ENCODE measurements around the gene LYSMD1. TPM values are rescaled to one million over a fixed set of nuclear protein-coding genes. Genes with fewer than 3 reads are reported as not detected.

The LYSMD1 gene
- total RNA-seq, 1 experiment from 2014 or later: 6.3 TPM

- no peaks in the 10 kb centered on the region for H4K20me1 ChIP-seq (ENCODE audit: low read length)
- H2AFZ ChIP-seq (ENCODE audit: low read length): peak overlapping the region; percentile 83
- H3K36me3 ChIP-seq (ENCODE audit: low read depth, low read length): no peaks in the 10 kb centered on the region
- intact Hi-C loops (cut with micrococcal nuclease): loop anchor here (5.0 kb wide), 1 partner anchor 44 kb away; no protein-coding TSS in a partner anchor
- ChIA-PET CTCF (no interaction called here), POLR2A (ENCODE audit: unreplicated experiment) (no interaction called here)
- H3K27me3 ChIP-seq (ENCODE audit: low read length): no peaks in the 10 kb centered on the region
- DNase-seq (no peak), ATAC-seq (no peak)
- H3K9ac ChIP-seq (ENCODE audit: low read length): peak overlapping the region; percentile 49
- H3K79me2 ChIP-seq (ENCODE audit: low read length): no peaks in the 10 kb centered on the region
- H3F3A ChIP-seq (ENCODE audit: low read length, unreplicated experiment): no peaks in the 10 kb centered on the region
- no peak overlapping the region for H3K27ac ChIP-seq (ENCODE audit: low read length)
- no peaks in the 10 kb centered on the region for H3K9me3 ChIP-seq (ENCODE audit: low read length)
- H3K9me2 ChIP-seq (replicated peaks; ENCODE audit: low read length): no peaks in the 10 kb centered on the region
- H3K4me3 ChIP-seq (ENCODE audit: low read length): peak overlapping the region; percentile 70
- peaks cover 8% of the 10 kb centered on the region; the same call in 1 of the 2 replicates for H3K4me1 ChIP-seq (ENCODE audit: insufficient read depth, low read length)
- TF ChIP-seq CTCF (conservative IDR thresholded peaks at IDR 0.05; ENCODE audit: low read depth, low read length) (no peak), EZH2 (IDR thresholded peaks at IDR 0.05; ENCODE audit: low read length, unreplicated experiment) (no peak), EZH2phosphoT487 (IDR thresholded peaks at IDR 0.05; ENCODE audit: borderline replicate concordance, low read length) (no peak)
- no TSS peak for BruUV-seq (replicated peaks)
- H3K4me2 ChIP-seq (ENCODE audit: low read length): peak overlapping the region; percentile 93
These were observed 19.7 kb downstream of the LYSMD1 start for GRCh38 chr1:151146072-151146411.

- H4K20me1 ChIP-seq (ENCODE audit: low read length): no peaks in the 10 kb centered on the region
- TSS peak; percentile 27 for BruUV-seq (replicated peaks)
- ChIA-PET POLR2A (ENCODE audit: unreplicated experiment) (no interaction called here), CTCF (interaction anchor here (0.5 kb wide), 1 partner anchor 71 kb away, joined by 4 read pairs; no protein-coding TSS in a partner anchor)
- peak overlapping the region; percentile 70; the same call in 1 of the 2 replicates for H3K4me3 ChIP-seq (ENCODE audit: low read length)
- H3K9me3 ChIP-seq (ENCODE audit: low read length): no peaks in the 10 kb centered on the region
- H3K9me2 ChIP-seq (replicated peaks; ENCODE audit: low read length): no peaks in the 10 kb centered on the region
- ATAC-seq (no peak), DNase-seq (no peak)
- H3K36me3 ChIP-seq (ENCODE audit: low read depth, low read length): no peaks in the 10 kb centered on the region
- H3K4me2 ChIP-seq (ENCODE audit: low read length): peak overlapping the region; percentile 93
- H2AFZ ChIP-seq (ENCODE audit: low read length): no peak overlapping the region
- H3K27ac ChIP-seq (ENCODE audit: low read length): no peak overlapping the region
- H3K4me1 ChIP-seq (ENCODE audit: insufficient read depth, low read length): peaks cover 8% of the 10 kb centered on the region; the same call in 1 of the 2 replicates
- H3K27me3 ChIP-seq (ENCODE audit: low read length): no peaks in the 10 kb centered on the region
- H3K79me2 ChIP-seq (ENCODE audit: low read length): no peaks in the 10 kb centered on the region
- TF ChIP-seq EZH2 (IDR thresholded peaks at IDR 0.05; ENCODE audit: low read length, unreplicated experiment): no peak
- no peak for TF ChIP-seq EZH2phosphoT487 (IDR thresholded peaks at IDR 0.05; ENCODE audit: borderline replicate concordance, low read length)
- TF ChIP-seq CTCF (conservative IDR thresholded peaks at IDR 0.05; ENCODE audit: low read depth, low read length): no peak
- intact Hi-C loops (cut with micrococcal nuclease): loop anchor here (5.0 kb wide), 1 partner anchor 43 kb away; no protein-coding TSS in a partner anchor
- H3F3A ChIP-seq (ENCODE audit: low read length, unreplicated experiment): no peaks in the 10 kb centered on the region
- H3K9ac ChIP-seq (ENCODE audit: low read length): no peak overlapping the region
These were observed 20.2 kb downstream of the LYSMD1 start for GRCh38 chr1:151145304-151146071.
